ENCODE measurements around the gene MYZAP.

- TF ChIP-seq CTCF (optimal IDR thresholded peaks at IDR 0.05 in 1 of 3, IDR thresholded peaks at IDR 0.05 in 1 of 3, conservative IDR thresholded peaks at IDR 0.05 in 1 of 3; ENCODE audit: extremely low read depth in 1 of 3, insufficient read depth in 2 of 3, low read length in 3 of 3) (no peak), EZH2 (IDR thresholded peaks at IDR 0.05; ENCODE audit: low read length) (no peak)
Observed at GRCh38 chr15:57684491-57685151, 92.9 kb downstream of the MYZAP start.
